ENCODE data around the gene RBM27. TPM values are rescaled to one million over a fixed set of nuclear protein-coding genes. Genes with fewer than 3 reads are reported as not detected.
"Not testable (repeated sequence)": the region's sequence is repeated elsewhere in the genome, so short reads cannot be mapped to it uniquely, and the experiment has no call there.

RBM27 gene
- 1 to 10 TPM; 3.6 to 7.1 (median 5.8) TPM for polyA plus RNA-seq

- no peaks in the 10 kb centered on the region for H3K36me3 Mint-ChIP-seq
- H3K27me3 Mint-ChIP-seq (ENCODE audit: low read depth in 3 of 3), result peaks cover 0 to 1% (median 0%) of the 10 kb centered on the region in 3 donors
- H3K4me3 Mint-ChIP-seq, result no peak within 1 kb of the TSS
- peak; percentile 98 to 99 (median 99) for DNase-seq
- peaks cover 13 to 15% of the 10 kb centered on the region in 2 donors for H3K4me1 Mint-ChIP-seq
- no peaks in the 10 kb centered on the region for H3K9me3 Mint-ChIP-seq
- H3K27ac Mint-ChIP-seq, result no peak within 1 kb of the TSS
Observed at GRCh38 chr5:146203011-146203871, at the start of gene RBM27. Gene RBM27, plus strand, starts transcription at chr5:146203605. Its CDS starts 161 bp downstream, at chr5:146203766.

- no peak overlapping the region for H3K27ac Mint-ChIP-seq
- no peaks in the 10 kb centered on the region for H3K4me1 Mint-ChIP-seq
- H3K9me3 Mint-ChIP-seq, result no peaks in the 10 kb centered on the region
- peaks cover 22 to 54% (median 37%) of the 10 kb centered on the region in 3 donors for H3K36me3 Mint-ChIP-seq
- no peak overlapping the region for H3K4me3 Mint-ChIP-seq
- no peak for DNase-seq
- H3K27me3 Mint-ChIP-seq (ENCODE audit: low read depth in 3 of 3), result peaks cover 0 to 3% (median 0%) of the 10 kb centered on the region in 3 donors
Observed at GRCh38 chr5:146158255-146158654, 45.1 kb upstream of the RBM27 start.

GRCh38 chr5:146164382-146164781 lies 39.0 kb upstream of the RBM27 start:
- no peak overlapping the region for H3K4me3 Mint-ChIP-seq
- DNase-seq, result no peak
- peaks cover 0 to 5% (median 0%) of the 10 kb centered on the region in 3 donors for H3K27me3 Mint-ChIP-seq (ENCODE audit: low read depth in 3 of 3)
- H3K27ac Mint-ChIP-seq, result no peak overlapping the region
- peaks cover 38 to 58% (median 48%) of the 10 kb centered on the region in 3 donors for H3K36me3 Mint-ChIP-seq
- no peaks in the 10 kb centered on the region for H3K4me1 Mint-ChIP-seq
- H3K9me3 Mint-ChIP-seq, result no peaks in the 10 kb centered on the region

- H3K27me3 Mint-ChIP-seq (ENCODE audit: low read depth in 3 of 3), result peaks cover 0 to 5% (median 0%) of the 10 kb centered on the region in 3 donors
Observed at GRCh38 chr5:146165460-146165859, 37.9 kb upstream of the RBM27 start.

GRCh38 chr5:146165903-146166302 lies 37.5 kb upstream of the RBM27 start:
- Mint-ChIP-seq H3K4me3 (no peak overlapping the region), H3K27ac (no peak overlapping the region)

More at GRCh38 chr5:146165460-146165859, 37.9 kb upstream of the RBM27 start:
- Mint-ChIP-seq H3K27ac (no peak overlapping the region), H3K4me3 (no peak overlapping the region), H3K36me3 (peaks cover 44 to 56% (median 52%) of the 10 kb centered on the region in 3 donors), H3K9me3 (no peaks in the 10 kb centered on the region), H3K4me1 (no peaks in the 10 kb centered on the region)
- no peak for DNase-seq

GRCh38 chr5:146169076-146169475 lies 34.3 kb upstream of the RBM27 start:
- peaks cover 0 to 2% (median 0%) of the 10 kb centered on the region in 3 donors for H3K27me3 Mint-ChIP-seq (ENCODE audit: low read depth in 3 of 3)
- H3K9me3 Mint-ChIP-seq, result no peaks in the 10 kb centered on the region
- H3K4me3 Mint-ChIP-seq, result no peak overlapping the region
- H3K36me3 Mint-ChIP-seq, result peaks cover 31 to 47% (median 39%) of the 10 kb centered on the region in 3 donors
- no peak overlapping the region for H3K27ac Mint-ChIP-seq
- DNase-seq, result no peak
- peaks cover 2 to 6% of the 10 kb centered on the region in 2 donors for H3K4me1 Mint-ChIP-seq

More at GRCh38 chr5:146165903-146166302, 37.5 kb upstream of the RBM27 start:
- no peaks in the 10 kb centered on the region for H3K9me3 Mint-ChIP-seq
- peaks cover 42 to 59% (median 51%) of the 10 kb centered on the region in 3 donors for H3K36me3 Mint-ChIP-seq
- H3K4me1 Mint-ChIP-seq, result no peaks in the 10 kb centered on the region
- DNase-seq, result no peak
- peaks cover 0 to 5% (median 0%) of the 10 kb centered on the region in 3 donors for H3K27me3 Mint-ChIP-seq (ENCODE audit: low read depth in 3 of 3)

- not testable (repeated sequence) for H3K27me3 Mint-ChIP-seq (ENCODE audit: low read depth in 3 of 3); H3K4me1 Mint-ChIP-seq; H3K9me3 Mint-ChIP-seq; H3K27ac Mint-ChIP-seq; H3K4me3 Mint-ChIP-seq; DNase-seq
- peaks cover 17 to 21% (median 19%) of the 10 kb centered on the region in 3 donors for H3K36me3 Mint-ChIP-seq
Observed at GRCh38 chr5:146173049-146173448, 30.4 kb upstream of the RBM27 start.

- Mint-ChIP-seq H3K4me3 (no peak overlapping the region), H3K4me1 (peaks cover 3 to 6% of the 10 kb centered on the region in 2 donors), H3K36me3 (peaks cover 15 to 22% (median 17%) of the 10 kb centered on the region in 3 donors), H3K27ac (peak overlapping the region in 2 of 6 donors; percentile 7 to 55), H3K27me3 (ENCODE audit: low read depth in 3 of 3) (no peaks in the 10 kb centered on the region), H3K9me3 (no peaks in the 10 kb centered on the region)
- no peak for DNase-seq
Observed at GRCh38 chr5:146173597-146173996, 29.8 kb upstream of the RBM27 start.

GRCh38 chr5:146176805-146177204 lies 26.6 kb upstream of the RBM27 start:
- no peak overlapping the region for H3K27ac Mint-ChIP-seq
- no peak overlapping the region for H3K4me3 Mint-ChIP-seq
- no peaks in the 10 kb centered on the region for H3K9me3 Mint-ChIP-seq
- H3K4me1 Mint-ChIP-seq, result peaks cover 11 to 17% of the 10 kb centered on the region in 2 donors
- peaks cover 3 to 8% (median 6%) of the 10 kb centered on the region in 3 donors for H3K36me3 Mint-ChIP-seq
- DNase-seq, result no peak
- H3K27me3 Mint-ChIP-seq (ENCODE audit: low read depth in 3 of 3), result peaks cover 0 to 2% (median 2%) of the 10 kb centered on the region in 3 donors

GRCh38 chr5:146179696-146180095 lies 23.7 kb upstream of the RBM27 start:
- Mint-ChIP-seq H3K27ac (no peak overlapping the region), H3K4me3 (peak overlapping the region in 1 of 5 donors; percentile 25), H3K36me3 (peaks cover 3 to 4% (median 4%) of the 10 kb centered on the region in 3 donors), H3K27me3 (ENCODE audit: low read depth in 3 of 3) (peaks cover 4 to 8% (median 6%) of the 10 kb centered on the region in 3 donors), H3K9me3 (no peaks in the 10 kb centered on the region), H3K4me1 (peaks cover 21% of the 10 kb centered on the region in 2 donors)
- DNase-seq, result no peak

- H3K9me3 Mint-ChIP-seq, H3K36me3 Mint-ChIP-seq: not testable (repeated sequence)
- H3K4me1 Mint-ChIP-seq, result peaks cover 21% of the 10 kb centered on the region in 2 donors
- DNase-seq, result peak in 1 of 3 donors; percentile 25
- H3K4me3 Mint-ChIP-seq, result peak overlapping the region; percentile 91 to 100 (median 96)
- H3K27me3 Mint-ChIP-seq (ENCODE audit: low read depth in 3 of 3), result peaks cover 6 to 10% (median 8%) of the 10 kb centered on the region in 3 donors
- H3K27ac Mint-ChIP-seq, result peak overlapping the region in 3 of 6 donors; percentile 90 to 96 (median 92)
Observed at GRCh38 chr5:146183403-146183802, 20.0 kb upstream of the RBM27 start.

GRCh38 chr5:146185161-146185560 lies 18.2 kb upstream of the RBM27 start:
- Mint-ChIP-seq H3K27ac (peak overlapping the region in 1 of 6 donors; percentile 41), H3K4me3 (peak overlapping the region in 4 of 5 donors; percentile 1 to 70 (median 42)), H3K9me3 (no peaks in the 10 kb centered on the region), H3K4me1 (peaks cover 15 to 18% of the 10 kb centered on the region in 2 donors), H3K36me3 (no peaks in the 10 kb centered on the region), H3K27me3 (ENCODE audit: low read depth in 3 of 3) (peaks cover 6 to 9% (median 8%) of the 10 kb centered on the region in 3 donors)
- DNase-seq, result no peak

GRCh38 chr5:146188358-146188757 lies 15.0 kb upstream of the RBM27 start:
- Mint-ChIP-seq H3K36me3 (no peaks in the 10 kb centered on the region), H3K4me1 (no peaks in the 10 kb centered on the region), H3K27ac (no peak overlapping the region), H3K4me3 (no peak overlapping the region), H3K9me3 (no peaks in the 10 kb centered on the region), H3K27me3 (ENCODE audit: low read depth in 3 of 3) (peaks cover 4 to 12% (median 6%) of the 10 kb centered on the region in 3 donors)
- DNase-seq, result no peak

GRCh38 chr5:146192571-146193043 lies 10.8 kb upstream of the RBM27 start:
- Mint-ChIP-seq H3K27ac (no peak overlapping the region), H3K36me3 (no peaks in the 10 kb centered on the region), H3K9me3 (no peaks in the 10 kb centered on the region)

More at GRCh38 chr5:146192571-146193043, 10.8 kb upstream of the RBM27 start:
- H3K4me3 Mint-ChIP-seq, result no peak overlapping the region
- DNase-seq, result no peak
- no peaks in the 10 kb centered on the region for H3K4me1 Mint-ChIP-seq
- H3K27me3 Mint-ChIP-seq (ENCODE audit: low read depth in 3 of 3), result peaks cover 4 to 18% (median 4%) of the 10 kb centered on the region in 3 donors
